ENCODE results near the gene EYA3. TPM values are rescaled to one million over a fixed set of nuclear protein-coding genes. Genes with fewer than 3 reads are reported as not detected.
A peak's percentile ranks its signal among the peaks of the same experiment; 100 is the strongest.

EYA3 gene
- total RNA-seq, 4 donors from 2014 or later, result 13.8 to 21.9 (median 15.8) TPM

- Histone ChIP-seq H3K4me3 (peak within 1 kb of the TSS; percentile 73 to 81 (median 77)), H3K27ac (peak within 1 kb of the TSS; percentile 90 to 96 (median 93)), H3K27me3 (no peaks in the 10 kb centered on the region), H3K36me3 (peaks cover 0 to 21% (median 7%) of the 10 kb centered on the region in 3 donors), H3K4me1 (peaks cover 16 to 31% (median 21%) of the 10 kb centered on the region in 3 donors), H3K9me3 (no peaks in the 10 kb centered on the region)
- TF ChIP-seq POLR2A (IDR thresholded peaks at IDR 0.05) (peak in 1 of 4 donors; percentile 78), CTCF (IDR thresholded peaks at IDR 0.05) (peak in 5 of 6 experiments; percentile 35 to 64 (median 49))
- WGBS, 2 donors, result 11% methylated on average over 16 of the region's 68 CpGs; no CpG with 5 or more reads in 1 of the 2 donors
- intact Hi-C loops (cut with DNase I), result no loop called here
- peak; percentile 29 for DNase-seq
These were observed 128.4 kb downstream of the EYA3 start, which contains the start of gene XKR8 for GRCh38 chr1:27959792-27960603. Gene XKR8, plus strand, starts transcription at chr1:27959973. Its CDS starts 97 bp downstream, at chr1:27960070.

GRCh38 chr1:27958513-27958912, 129.9 kb downstream of the EYA3 start:
- Histone ChIP-seq H3K4me1 (peaks cover 16 to 31% (median 21%) of the 10 kb centered on the region in 3 donors), H3K27ac (no peak overlapping the region), H3K4me3 (no peak overlapping the region), H3K27me3 (no peaks in the 10 kb centered on the region), H3K36me3 (peaks cover 0 to 6% (median 0%) of the 10 kb centered on the region in 3 donors), H3K9me3 (no peaks in the 10 kb centered on the region)
- TF ChIP-seq CTCF (IDR thresholded peaks at IDR 0.05), result no peak
- no peak for TF ChIP-seq POLR2A (IDR thresholded peaks at IDR 0.05)
- WGBS, 2 donors, result 81 to 98% methylated on average over 7 to 19 of the region's 26 CpGs
- intact Hi-C loops (cut with DNase I), result no loop called here
- DNase-seq, result no peak

- H3K4me3 ChIP-seq, result no peak overlapping the region
- intact Hi-C loops (cut with DNase I), result no loop called here
- peaks cover 16 to 31% (median 21%) of the 10 kb centered on the region in 3 donors for H3K4me1 ChIP-seq
- no peak for DNase-seq
- no peaks in the 10 kb centered on the region for H3K36me3 ChIP-seq
- no peak overlapping the region for H3K27ac ChIP-seq
- TF ChIP-seq POLR2A (IDR thresholded peaks at IDR 0.05) (no peak), CTCF (IDR thresholded peaks at IDR 0.05) (no peak)
- 89 to 94% methylated on average over 5 of the region's 5 CpGs for WGBS, 2 donors
- H3K9me3 ChIP-seq, result no peaks in the 10 kb centered on the region
- H3K27me3 ChIP-seq, result no peaks in the 10 kb centered on the region
These were observed 130.8 kb downstream of the EYA3 start for GRCh38 chr1:27957655-27958054.

GRCh38 chr1:27956761-27957160, 131.6 kb downstream of the EYA3 start:
- no peaks in the 10 kb centered on the region for H3K36me3 ChIP-seq
- H3K4me1 ChIP-seq, result peaks cover 16 to 26% (median 20%) of the 10 kb centered on the region in 3 donors
- no peak overlapping the region for H3K4me3 ChIP-seq
- H3K27me3 ChIP-seq, result no peaks in the 10 kb centered on the region
- intact Hi-C loops (cut with DNase I), result no loop called here
- WGBS, 2 donors, result 88% methylated on average over 6 of the region's 6 CpGs
- no peak for TF ChIP-seq CTCF (IDR thresholded peaks at IDR 0.05)
- no peak for TF ChIP-seq POLR2A (IDR thresholded peaks at IDR 0.05)
- DNase-seq, result no peak
- H3K9me3 ChIP-seq, result no peaks in the 10 kb centered on the region
- no peak overlapping the region for H3K27ac ChIP-seq

GRCh38 chr1:27955076-27955475, 133.3 kb downstream of the EYA3 start:
- H3K4me3 ChIP-seq, result no peak overlapping the region
- no peak for TF ChIP-seq POLR2A (IDR thresholded peaks at IDR 0.05)
- no peak for TF ChIP-seq CTCF (IDR thresholded peaks at IDR 0.05)
- 58 to 75% methylated on average over 4 to 5 of the region's 6 CpGs for WGBS, 2 donors
- intact Hi-C loops (cut with DNase I), result no loop called here
- no peaks in the 10 kb centered on the region for H3K36me3 ChIP-seq
- no peaks in the 10 kb centered on the region for H3K9me3 ChIP-seq
- H3K4me1 ChIP-seq, result peaks cover under 1 to 9% (median 4%) of the 10 kb centered on the region in 3 donors
- no peak for DNase-seq
- no peaks in the 10 kb centered on the region for H3K27me3 ChIP-seq
- no peak overlapping the region for H3K27ac ChIP-seq

All from esophagus squamous epithelium (tissue), 5 donors.